HCT116 (cell line): Measurements from ENCODE around the gene PMF1.

ENCODE experiments used
- EZH2 ChIP-seq: fragments of 200-600 bp; sonication (generic); IDR thresholded peaks from 2 replicates; pipeline ENCODE4 v1.6.1; 2017; ENCODE audit warnings: antibody characterized with exemption, mixed run types
- EZH2phosphoT487 ChIP-seq: fragments of 200-600 bp; IDR thresholded peaks from 2 replicates; pipeline ENCODE4 v1.6.1; 2018; ENCODE audit warnings: antibody characterized with exemption, borderline replicate concordance
- POLR2A ChIP-seq: IDR thresholded peaks from 2 replicates; pipeline ENCODE4 v1.7.0; 2011; ENCODE audit warnings: borderline replicate concordance; ENCODE audit not compliant: insufficient read depth, insufficient read length; ENCODE audit errors: extremely low read depth
- POLR2AphosphoS5 ChIP-seq: IDR thresholded peaks from 2 replicates; pipeline ENCODE4 v1.6.1; 2011; ENCODE audit warnings: mild to moderate bottlenecking, low read depth, low read length, moderate library complexity
- SP1 ChIP-seq: IDR thresholded peaks from 2 replicates; pipeline ENCODE4 v1.6.1; 2012; ENCODE audit warnings: low read depth
- YY1 ChIP-seq: IDR thresholded peaks from 2 replicates; pipeline ENCODE4 v1.6.1; 2011; ENCODE audit warnings: low read length, low read depth, moderate library complexity, mild to moderate bottlenecking; ENCODE audit not compliant: insufficient replicate concordance; ENCODE audit errors: extremely low read depth
- ZNF274 ChIP-seq: fragments of 200-500 bp; sonication (Bioruptor generic); IDR thresholded peaks from 2 replicates; pipeline ENCODE4 v1.6.1; 2014; ENCODE audit warnings: mild to moderate bottlenecking, low read depth, low read length, inconsistent platforms
- TF ChIP-seq, protein P1 (sequence below), 3 experiments: fragments of 200-600 bp in 1 of 3; sonication (generic) in 1 of 3; IDR thresholded peaks in 2 of 3; conservative IDR thresholded peaks in 1 of 3; 2 replicates each; pipeline ENCODE4 v1.5.1; 2012 to 2017; ENCODE audit warnings: low read depth in 2 of 3, low read length in 2 of 3, antibody characterized with exemption in 1 of 3, borderline replicate concordance in 1 of 3, control low read depth in 1 of 3, mild to moderate bottlenecking in 1 of 3, mixed read lengths in 1 of 3, mixed run types in 1 of 3, moderate library complexity in 1 of 3; ENCODE audit not compliant: insufficient read depth in 1 of 3

DNA sequence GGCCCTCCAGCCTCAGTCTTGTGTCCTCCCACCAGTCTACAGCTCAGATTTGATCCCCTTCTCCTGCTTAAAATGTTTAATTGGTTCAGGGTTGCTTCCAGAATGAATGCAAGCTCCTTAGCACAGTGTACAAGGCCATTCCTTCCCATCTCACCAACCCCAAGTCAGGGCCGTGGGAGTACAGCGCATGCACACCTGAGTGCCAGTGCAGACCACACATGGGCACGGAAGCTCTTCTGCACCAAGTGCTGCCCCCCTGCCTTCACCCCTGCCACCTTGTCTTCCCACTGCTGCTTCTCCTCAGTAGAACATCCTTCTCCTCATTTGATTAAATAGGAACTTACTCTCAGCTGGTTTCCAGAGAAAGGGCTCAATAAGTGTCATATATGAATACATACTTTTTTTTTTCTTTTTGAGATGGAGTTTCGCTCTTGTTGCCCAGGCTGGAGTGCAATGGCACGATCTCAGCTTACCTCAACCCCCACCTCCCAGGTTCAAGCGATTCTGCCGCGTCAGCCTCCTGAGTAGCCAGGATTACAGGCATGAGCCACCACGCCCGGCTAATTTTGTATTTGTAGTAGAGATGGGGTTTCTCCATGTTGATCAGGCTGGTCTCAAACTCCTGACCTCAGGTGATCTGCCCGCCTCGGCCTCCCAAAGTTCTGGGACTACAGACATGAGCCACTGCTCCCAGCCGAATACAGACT lies 9.3 kb downstream of the PMF1 start:
- TF ChIP-seq YY1, result no peak
- no peak for TF ChIP-seq EZH2
- TF ChIP-seq POLR2A, result no peak
- TF ChIP-seq SP1, result no peak
- TF ChIP-seq, protein P1, sequence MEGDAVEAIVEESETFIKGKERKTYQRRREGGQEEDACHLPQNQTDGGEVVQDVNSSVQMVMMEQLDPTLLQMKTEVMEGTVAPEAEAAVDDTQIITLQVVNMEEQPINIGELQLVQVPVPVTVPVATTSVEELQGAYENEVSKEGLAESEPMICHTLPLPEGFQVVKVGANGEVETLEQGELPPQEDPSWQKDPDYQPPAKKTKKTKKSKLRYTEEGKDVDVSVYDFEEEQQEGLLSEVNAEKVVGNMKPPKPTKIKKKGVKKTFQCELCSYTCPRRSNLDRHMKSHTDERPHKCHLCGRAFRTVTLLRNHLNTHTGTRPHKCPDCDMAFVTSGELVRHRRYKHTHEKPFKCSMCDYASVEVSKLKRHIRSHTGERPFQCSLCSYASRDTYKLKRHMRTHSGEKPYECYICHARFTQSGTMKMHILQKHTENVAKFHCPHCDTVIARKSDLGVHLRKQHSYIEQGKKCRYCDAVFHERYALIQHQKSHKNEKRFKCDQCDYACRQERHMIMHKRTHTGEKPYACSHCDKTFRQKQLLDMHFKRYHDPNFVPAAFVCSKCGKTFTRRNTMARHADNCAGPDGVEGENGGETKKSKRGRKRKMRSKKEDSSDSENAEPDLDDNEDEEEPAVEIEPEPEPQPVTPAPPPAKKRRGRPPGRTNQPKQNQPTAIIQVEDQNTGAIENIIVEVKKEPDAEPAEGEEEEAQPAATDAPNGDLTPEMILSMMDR (IDR thresholded peaks at IDR 0.05 in 2 of 3, conservative IDR thresholded peaks at IDR 0.05 in 1 of 3; ENCODE audit: borderline replicate concordance in 1 of 3, insufficient read depth in 1 of 3, low read depth in 2 of 3, low read length in 2 of 3), result no peak
- no peak for TF ChIP-seq ZNF274
- no peak for TF ChIP-seq EZH2phosphoT487
- TF ChIP-seq POLR2AphosphoS5, result no peak
